Measurements from ENCODE around the gene BLVRB. TPM values are rescaled to one million over a fixed set of nuclear protein-coding genes. Genes with fewer than 3 reads are reported as not detected.

BLVRB gene
- total and polyA plus RNA-seq, 9 of the 15 experiments (the other 6 are each of a cell fraction or from before 2014, with no cell fraction given), result 81.1 to 749 (median 331) TPM

- TF ChIP-seq ZHX1 (conservative IDR thresholded peaks at IDR 0.05; ENCODE audit: low read length) (no peak), NR2C1 (IDR thresholded peaks at IDR 0.05) (no peak), NR2C1 (tag; IDR thresholded peaks at IDR 0.05) (no peak), ZNF24 (IDR thresholded peaks at IDR 0.05) (no peak), ETS1 (conservative IDR thresholded peaks at IDR 0.05; ENCODE audit: control insufficient read depth, low read depth, low read length) (peak; percentile 65; the same call in 1 of the 2 replicates), MCM5 (IDR thresholded peaks at IDR 0.05; ENCODE audit: low read depth) (no peak), ESRRA (IDR thresholded peaks at IDR 0.05; ENCODE audit: borderline replicate concordance, low read depth) (0 out of 2 replicates have a peak, but pooled peaks have one; percentile 18), CHAMP1 (IDR thresholded peaks at IDR 0.05) (no peak), EP300 (IDR thresholded peaks at IDR 0.05; ENCODE audit: low read length) (no peak; the same call in 1 of the 2 replicates), NELFE (IDR thresholded peaks at IDR 0.05; ENCODE audit: insufficient read depth, insufficient read length) (no peak), RERE (CRISPR knock-in tag; IDR thresholded peaks at IDR 0.05; ENCODE audit: borderline replicate concordance) (no peak), ZSCAN32 (CRISPR knock-in tag; IDR thresholded peaks at IDR 0.05) (no peak), CHD2 (IDR thresholded peaks at IDR 0.05; ENCODE audit: low read depth, low read length) (0 out of 2 replicates have a peak, but pooled peaks have one; percentile 49), EGR1 (conservative IDR thresholded peaks at IDR 0.05) (peak; percentile 56), MYBL2 (IDR thresholded peaks at IDR 0.05; ENCODE audit: low read depth) (no peak), MYBL2 (CRISPR knock-in tag; IDR thresholded peaks at IDR 0.05; ENCODE audit: borderline replicate concordance) (no peak)
Measured at GRCh38 chr19:40444000-40444824, 21.3 kb downstream of the BLVRB start, which contains the start of gene SERTAD3 (continued).

Data from K562 (cell line).